GM18511 (cell line): Measurements from ENCODE around the gene ODAD3.
A peak's percentile ranks its signal among the peaks of the same experiment; 100 is the strongest.

ENCODE experiments used
- ATAC-seq: cut with Tn5 transposase; IDR thresholded peaks from one replicate; pipeline ENCODE4 v1.9.1; 2021; ENCODE audit warnings: mild to moderate bottlenecking, moderate library complexity; ENCODE audit not compliant: unreplicated experiment

ODAD3 gene

GRCh38 chr19:11378319-11379189 is 56.4 kb downstream of the ODAD3 start:
- ATAC-seq, result no peak

GRCh38 chr19:11377756-11378155 is 57.2 kb downstream of the ODAD3 start:
- no peak for ATAC-seq

- no peak for ATAC-seq
These were observed 57.7 kb downstream of the ODAD3 start for GRCh38 chr19:11377237-11377636.

- peak; percentile 37 for ATAC-seq
These were observed 59.6 kb downstream of the ODAD3 start for GRCh38 chr19:11375143-11375948.

- ATAC-seq, result peak; percentile 89
These were observed 60.3 kb downstream of the ODAD3 start, which contains the start of gene SWSAP1 for GRCh38 chr19:11374433-11375142. SWSAP1 (plus strand) TSS chr19:11374666; CDS start chr19:11374681, 15 bp downstream.

- no peak for ATAC-seq
These were observed 61.0 kb downstream of the ODAD3 start for GRCh38 chr19:11373885-11374432.

- no peak for ATAC-seq
These were observed 61.6 kb downstream of the ODAD3 start for GRCh38 chr19:11373166-11373884.

GRCh38 chr19:11370744-11371143 is 64.2 kb downstream of the ODAD3 start:
- ATAC-seq, result no peak
